HG03439 (cell line): ENCODE data around the gene TMPRSS4.

Experiments used
- ATAC-seq: cut with Tn5 transposase; IDR thresholded peaks from one replicate; pipeline ENCODE4 v1.9.1; 2021; ENCODE audit warnings: mild to moderate bottlenecking, moderate library complexity; ENCODE audit not compliant: unreplicated experiment

Gene TMPRSS4

GRCh38 chr11:118102721-118103261, 25.9 kb downstream of the TMPRSS4 start:
- no peak for ATAC-seq

- ATAC-seq, result no peak
These were observed 27.6 kb downstream of the TMPRSS4 start for GRCh38 chr11:118104491-118104890.

- no peak for ATAC-seq
These were observed 28.9 kb downstream of the TMPRSS4 start for GRCh38 chr11:118105657-118106305.

- ATAC-seq, result no peak
These were observed 30.0 kb downstream of the TMPRSS4 start for GRCh38 chr11:118106789-118107335.

GRCh38 chr11:118108513-118108912, 31.6 kb downstream of the TMPRSS4 start:
- ATAC-seq, result no peak

- no peak for ATAC-seq
These were observed 32.4 kb downstream of the TMPRSS4 start for GRCh38 chr11:118109231-118109630.

GRCh38 chr11:118111019-118111743, 34.3 kb downstream of the TMPRSS4 start:
- ATAC-seq, result no peak

GRCh38 chr11:118111744-118112035, 34.8 kb downstream of the TMPRSS4 start:
- no peak for ATAC-seq

- ATAC-seq, result no peak
These were observed 36.0 kb downstream of the TMPRSS4 start for GRCh38 chr11:118112711-118113430.

- ATAC-seq, result no peak
These were observed 37.4 kb downstream of the TMPRSS4 start for GRCh38 chr11:118114266-118114665.

GRCh38 chr11:118115048-118115447, 38.2 kb downstream of the TMPRSS4 start:
- ATAC-seq, result no peak

GRCh38 chr11:118117790-118118601, 41.1 kb downstream of the TMPRSS4 start:
- no peak for ATAC-seq

- no peak for ATAC-seq
These were observed 43.9 kb downstream of the TMPRSS4 start for GRCh38 chr11:118120793-118121192.

GRCh38 chr11:118124929-118125535, 48.2 kb downstream of the TMPRSS4 start:
- ATAC-seq, result no peak

GRCh38 chr11:118126082-118126838, 49.4 kb downstream of the TMPRSS4 start:
- ATAC-seq, result no peak

GRCh38 chr11:118128310-118128709, 51.4 kb downstream of the TMPRSS4 start:
- no peak for ATAC-seq

- no peak for ATAC-seq
These were observed 52.0 kb downstream of the TMPRSS4 start for GRCh38 chr11:118128721-118129470.

- ATAC-seq, result no peak
These were observed 52.7 kb downstream of the TMPRSS4 start for GRCh38 chr11:118129471-118130172.
